ENCODE data around the gene HLA-G.

HLA-G gene

DNA sequence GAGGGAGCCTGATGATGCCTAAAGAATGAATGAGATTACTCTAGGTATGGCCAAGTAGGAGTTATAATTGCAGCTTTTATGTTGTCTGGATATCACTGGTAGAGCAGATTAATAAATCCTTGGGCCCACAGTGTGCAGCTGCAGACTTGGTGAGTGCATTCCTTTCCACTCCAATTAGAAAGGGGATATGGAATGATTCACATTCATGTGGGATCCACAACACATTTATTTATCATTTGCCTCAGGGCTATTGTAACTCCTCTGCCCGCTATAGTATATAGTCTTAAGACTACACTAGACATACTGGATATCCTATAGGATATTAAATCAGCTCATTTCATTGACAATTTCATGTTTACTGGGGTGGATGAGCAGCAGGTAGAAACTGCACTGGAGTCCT is 11.6 kb upstream of the HLA-G start:
- peak; percentile 13 for DNase-seq (ENCODE audit: low spot score)

DNA sequence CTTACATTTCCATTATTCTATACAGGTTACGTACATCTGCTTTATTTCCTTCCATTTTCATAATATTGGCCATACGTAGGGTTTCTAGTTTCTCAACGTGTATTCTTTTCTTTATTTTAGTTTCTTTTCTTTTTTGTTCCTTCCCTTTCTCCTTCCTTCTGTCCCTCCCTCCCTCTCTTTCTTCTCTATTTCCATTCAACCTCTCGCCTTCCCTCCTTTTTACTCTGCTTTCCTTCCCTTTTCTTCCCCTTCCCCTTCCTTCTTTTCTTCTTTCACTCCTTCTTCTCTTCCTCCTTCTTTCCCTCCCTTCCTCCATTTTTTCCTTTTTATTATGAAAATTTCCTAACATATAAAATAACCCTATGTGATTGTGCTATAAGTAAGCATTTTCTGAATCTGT is 8.7 kb upstream of the HLA-G start:
- no peak for DNase-seq (ENCODE audit: low spot score)

DNA sequence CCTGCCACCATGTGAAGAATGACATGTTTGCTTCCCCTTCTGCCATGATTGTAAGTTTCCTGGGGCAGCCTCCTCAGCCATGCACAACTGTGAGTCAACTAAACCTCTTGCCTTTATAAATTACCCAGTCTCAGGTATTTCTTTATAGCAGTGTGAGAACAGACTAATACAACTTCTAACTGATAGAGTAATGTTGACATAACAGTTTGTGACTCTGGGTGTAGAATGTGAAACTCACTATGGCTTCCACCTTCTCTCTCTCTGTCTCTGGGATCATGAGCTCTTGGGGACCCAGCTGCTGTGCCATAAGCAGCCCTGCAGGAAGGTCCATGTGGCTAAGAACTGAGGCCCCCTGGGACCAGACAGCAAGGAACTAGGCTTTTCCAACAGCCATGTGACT is 3.5 kb upstream of the HLA-G start:
- DNase-seq (ENCODE audit: low spot score): no peak

DNA sequence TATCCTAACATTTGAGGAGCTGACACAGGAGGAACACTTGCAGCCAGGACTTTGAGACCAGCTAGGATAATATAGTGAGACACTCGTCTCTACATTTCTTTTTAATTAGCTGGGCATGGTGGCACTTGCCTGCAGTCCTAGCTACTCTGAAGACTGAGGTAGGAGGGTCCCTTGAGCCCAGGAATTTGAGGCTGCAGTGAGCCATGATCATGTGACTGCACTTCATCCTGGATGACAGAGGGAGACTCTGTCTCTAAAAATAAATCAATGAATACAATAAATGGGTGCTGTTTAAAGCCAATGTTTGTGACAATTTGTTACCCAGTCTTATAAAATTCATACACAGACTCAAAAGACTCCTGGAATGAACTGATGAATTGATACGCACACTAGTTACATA is 1.8 kb upstream of the HLA-G start:
- peak; percentile 31 for DNase-seq (ENCODE audit: low spot score)

DNA sequence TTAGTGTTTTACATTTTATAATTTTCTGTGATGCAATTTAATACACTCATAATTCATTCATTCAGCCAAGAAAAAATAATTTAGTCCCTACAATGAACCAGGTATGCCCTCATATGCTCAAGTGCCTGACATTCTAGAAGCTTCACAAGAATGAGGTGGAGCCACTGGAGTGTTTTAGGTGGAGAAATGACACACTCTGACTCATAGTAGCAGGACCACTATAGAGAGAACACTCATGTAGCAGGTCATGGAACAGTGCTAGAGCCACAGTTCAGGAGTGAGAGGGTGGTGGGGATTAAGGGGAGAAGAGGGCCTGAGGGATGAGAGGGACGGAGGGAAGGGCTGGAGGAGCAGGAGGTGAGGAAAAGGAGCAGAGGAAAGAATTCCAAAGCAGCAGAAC is 1.4 kb upstream of the HLA-G start:
- peak; percentile 81 for DNase-seq (ENCODE audit: low spot score)

DNA sequence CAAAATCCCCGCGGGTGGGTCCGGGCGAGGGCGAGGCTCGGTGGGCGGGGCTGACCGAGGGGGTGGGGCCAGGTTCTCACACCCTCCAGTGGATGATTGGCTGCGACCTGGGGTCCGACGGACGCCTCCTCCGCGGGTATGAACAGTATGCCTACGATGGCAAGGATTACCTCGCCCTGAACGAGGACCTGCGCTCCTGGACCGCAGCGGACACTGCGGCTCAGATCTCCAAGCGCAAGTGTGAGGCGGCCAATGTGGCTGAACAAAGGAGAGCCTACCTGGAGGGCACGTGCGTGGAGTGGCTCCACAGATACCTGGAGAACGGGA is 809 bp downstream of the HLA-G start:
- DNase-seq (ENCODE audit: low spot score): no peak

DNA sequence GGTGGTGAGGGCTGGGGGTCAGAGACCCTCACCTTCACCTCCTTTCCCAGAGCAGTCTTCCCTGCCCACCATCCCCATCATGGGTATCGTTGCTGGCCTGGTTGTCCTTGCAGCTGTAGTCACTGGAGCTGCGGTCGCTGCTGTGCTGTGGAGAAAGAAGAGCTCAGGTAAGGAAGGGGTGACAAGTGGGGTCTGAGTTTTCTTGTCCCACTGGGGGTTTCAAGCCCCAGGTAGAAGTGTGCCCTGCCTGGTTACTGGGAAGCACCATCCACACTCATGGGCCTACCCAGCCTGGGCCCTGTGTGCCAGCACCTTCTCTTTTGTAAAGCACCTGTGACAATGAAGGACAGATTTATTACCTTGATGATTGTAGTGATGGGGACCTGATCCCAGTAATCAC is 2.1 kb downstream of the HLA-G start:
- DNase-seq (ENCODE audit: low spot score): no peak

DNA sequence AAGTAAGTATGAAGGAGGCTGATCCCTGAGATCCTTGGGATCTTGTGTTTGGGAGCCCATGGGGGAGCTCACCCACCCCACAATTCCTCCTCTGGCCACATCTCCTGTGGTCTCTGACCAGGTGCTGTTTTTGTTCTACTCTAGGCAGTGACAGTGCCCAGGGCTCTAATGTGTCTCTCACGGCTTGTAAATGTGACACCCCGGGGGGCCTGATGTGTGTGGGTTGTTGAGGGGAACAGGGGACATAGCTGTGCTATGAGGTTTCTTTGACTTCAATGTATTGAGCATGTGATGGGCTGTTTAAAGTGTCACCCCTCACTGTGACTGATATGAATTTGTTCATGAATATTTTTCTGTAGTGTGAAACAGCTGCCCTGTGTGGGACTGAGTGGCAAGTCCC is 2.8 kb downstream of the HLA-G start:
- no peak for DNase-seq (ENCODE audit: low spot score)

DNA sequence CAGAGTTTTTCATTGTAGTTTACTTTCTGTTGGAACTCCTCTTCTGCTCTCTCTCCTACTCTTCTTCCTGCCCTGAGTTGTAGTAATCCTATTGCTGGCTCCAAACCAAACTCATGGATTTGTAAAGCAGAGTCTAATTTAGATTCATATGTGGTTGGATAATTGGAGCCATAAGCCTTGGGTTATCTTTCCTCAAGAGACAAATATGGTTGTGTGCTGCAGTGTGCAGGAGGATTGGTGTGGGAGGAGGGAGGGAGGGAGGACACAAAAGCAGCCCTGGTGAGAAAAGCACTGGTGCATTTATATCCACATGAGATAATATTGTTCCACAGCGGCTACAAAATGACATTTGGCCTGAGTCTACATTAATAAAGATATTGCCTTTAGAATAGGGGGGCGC is 4.2 kb downstream of the HLA-G start:
- no peak for DNase-seq (ENCODE audit: low spot score)

DNA sequence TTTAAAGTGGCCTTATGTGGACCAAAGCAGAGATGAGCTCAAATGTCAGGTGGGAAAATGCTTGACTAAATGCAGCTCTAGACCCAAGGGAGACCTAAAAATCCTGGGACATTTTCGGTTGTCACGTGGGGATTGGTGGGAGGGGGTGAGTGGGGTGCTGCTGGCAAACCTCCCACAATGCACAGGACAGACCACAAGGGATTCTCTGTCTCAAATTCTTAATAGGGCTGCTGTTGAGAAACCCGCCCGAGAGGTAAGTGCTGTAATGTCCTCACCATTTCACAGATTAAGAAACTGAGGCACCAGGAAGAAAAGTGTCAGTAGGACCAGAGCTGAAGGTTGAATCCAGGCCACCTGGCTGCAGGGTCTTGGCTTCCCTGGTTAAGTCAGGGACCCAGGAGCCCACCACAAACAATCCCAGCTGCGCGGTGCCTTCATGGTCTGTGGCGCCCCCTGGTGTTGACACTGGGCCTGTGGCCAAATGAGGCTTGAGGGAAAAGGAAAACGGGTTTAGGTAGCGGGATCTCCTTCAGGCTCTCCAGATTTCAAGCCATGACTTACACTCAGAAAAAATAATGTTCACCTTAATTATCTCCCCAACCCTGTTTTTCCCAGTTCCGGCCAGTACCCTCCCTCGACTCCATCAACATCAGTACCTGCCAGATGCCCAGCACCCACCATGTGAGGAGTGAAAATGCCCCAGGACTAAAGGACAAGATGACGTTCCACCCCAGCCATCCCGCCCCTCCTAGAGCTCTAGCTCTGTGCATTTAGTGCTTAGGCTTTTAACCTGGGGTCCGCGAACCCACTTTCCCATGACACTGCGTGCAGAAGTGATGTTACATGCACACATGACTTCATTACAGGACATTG is 7.2 kb downstream of the HLA-G start:
- peak; percentile 27 for DNase-seq (ENCODE audit: low spot score)

DNA sequence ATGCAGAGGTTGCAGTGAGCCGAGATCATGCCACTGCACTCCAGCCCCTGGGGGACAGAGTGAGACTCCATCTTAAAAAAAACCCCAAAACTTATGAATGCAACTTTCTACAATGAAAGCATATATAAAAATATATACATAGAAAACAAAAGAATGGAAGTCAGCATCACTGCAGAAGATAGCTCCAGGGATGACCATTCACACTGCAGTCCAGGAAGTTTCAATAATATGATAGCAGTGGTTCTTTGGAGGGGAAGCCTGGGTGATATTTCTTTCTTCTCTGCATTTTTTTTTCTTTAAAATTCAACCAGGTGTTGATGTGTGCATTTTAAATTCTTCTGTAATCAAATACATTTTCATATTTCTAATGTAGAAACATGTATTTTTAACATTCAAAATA is 12.3 kb downstream of the HLA-G start:
- no peak for DNase-seq (ENCODE audit: low spot score)

DNA sequence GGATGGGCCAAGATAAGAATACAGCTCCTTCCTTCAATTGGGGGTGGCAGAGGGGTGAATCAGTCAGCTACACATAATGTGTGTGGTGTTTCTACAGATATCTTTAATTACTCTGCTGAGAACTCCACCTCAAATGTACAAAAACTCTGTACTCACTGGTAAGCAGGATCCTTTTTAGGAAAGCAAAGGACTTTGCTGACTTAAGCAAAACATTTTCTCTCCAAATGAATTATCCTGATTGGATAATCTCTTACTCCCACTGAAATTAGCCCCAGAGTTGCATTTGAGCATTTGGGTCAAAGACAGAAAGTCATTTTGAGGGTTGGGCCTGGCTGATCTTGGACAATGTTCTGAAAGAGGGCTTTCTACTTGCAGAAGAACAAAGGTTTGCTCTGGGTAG is 13.4 kb downstream of the HLA-G start:
- DNase-seq (ENCODE audit: low spot score): no peak

DNA sequence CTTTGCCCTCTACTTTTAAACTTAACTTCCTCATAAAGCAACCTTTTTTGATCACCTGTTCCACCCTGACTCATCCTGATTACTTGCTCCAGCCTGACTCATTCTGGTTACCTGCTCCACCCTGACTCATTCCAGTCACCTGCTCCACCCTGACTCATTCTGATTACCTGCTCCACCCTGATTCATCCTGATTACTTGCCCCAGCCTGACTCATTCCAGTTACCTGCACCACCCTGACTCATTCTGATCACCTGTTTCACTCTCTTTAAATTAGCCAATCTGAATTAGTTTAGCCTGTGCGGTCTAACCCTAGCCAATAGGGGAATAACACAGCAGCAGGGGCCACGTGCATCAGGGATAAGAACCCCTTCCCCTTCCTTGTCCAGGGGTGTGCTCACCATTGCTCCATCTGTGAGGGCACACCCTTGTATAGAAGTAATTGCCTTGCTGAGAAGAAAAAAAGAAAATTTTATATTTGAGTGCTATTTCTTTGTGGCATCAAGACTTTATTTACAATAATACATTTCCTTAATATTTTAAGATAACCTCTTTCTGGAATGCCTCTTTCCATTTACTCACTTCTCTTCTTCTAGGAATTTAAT is 17.9 kb downstream of the HLA-G start:
- peak; percentile 94 for DNase-seq (ENCODE audit: low spot score)

DNA sequence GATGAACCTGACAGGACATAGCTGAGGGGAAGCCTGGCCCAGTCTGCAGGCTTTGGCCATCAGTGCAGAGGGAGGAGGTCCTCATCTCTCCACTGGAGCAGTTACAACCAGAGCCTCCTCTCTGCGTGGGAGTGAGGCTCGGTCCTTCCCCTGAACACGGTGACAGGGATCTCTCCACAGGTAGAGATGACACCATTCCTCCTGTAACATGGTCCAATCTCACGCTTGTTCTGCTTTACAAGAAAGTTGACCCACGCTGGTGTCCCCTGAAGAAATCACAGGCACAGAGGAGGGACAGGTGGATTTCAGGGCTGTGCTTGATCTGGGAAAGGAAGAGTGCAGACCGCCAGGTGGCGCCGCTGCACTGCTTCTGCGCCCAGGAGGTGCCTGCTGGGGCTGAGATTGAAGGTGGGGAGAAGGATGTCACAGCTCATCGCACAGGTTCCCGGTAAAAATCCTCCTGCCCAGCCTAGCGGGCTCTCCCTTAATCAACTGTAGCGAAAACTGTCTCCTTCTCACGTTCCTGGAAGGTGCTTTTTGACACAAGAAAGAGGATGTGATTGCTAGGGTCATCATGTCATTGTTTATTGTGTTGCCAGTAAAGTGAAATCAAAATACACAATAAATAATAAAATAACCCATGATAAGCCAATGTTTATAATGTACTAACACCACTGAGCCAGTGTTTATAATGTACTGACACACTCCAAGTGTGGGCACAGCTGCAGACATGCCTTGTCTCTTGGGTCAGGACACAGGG is 20.4 kb downstream of the HLA-G start:
- DNase-seq (ENCODE audit: low spot score): peak; percentile 83

DNA sequence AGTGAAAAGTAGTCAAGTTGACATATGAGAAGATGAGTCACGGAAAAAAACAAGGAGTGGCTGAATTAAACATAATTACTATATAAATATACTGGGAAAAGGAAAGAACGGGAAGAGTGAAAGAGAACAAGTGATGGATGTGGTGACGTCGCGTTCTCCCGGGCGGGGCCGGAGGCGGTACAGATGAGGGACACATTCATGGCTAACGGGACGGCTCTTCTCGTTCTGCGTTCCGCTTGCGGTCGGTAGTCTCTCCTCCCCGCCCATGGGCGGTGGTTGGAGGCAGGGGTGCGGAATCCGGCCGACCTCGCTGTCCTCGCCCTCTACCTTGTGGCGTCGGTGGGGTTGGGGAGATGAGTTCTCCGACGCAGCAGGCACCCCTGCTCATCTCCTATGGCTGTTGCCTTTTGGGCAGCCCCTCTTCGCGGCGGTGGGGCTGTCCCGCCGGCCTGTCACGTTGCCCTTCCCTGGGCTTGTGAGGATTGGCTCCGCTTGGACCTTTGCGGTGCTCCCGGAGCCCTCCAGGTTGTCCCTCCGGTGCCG is 22.5 kb downstream of the HLA-G start:
- DNase-seq (ENCODE audit: low spot score): no peak

DNA sequence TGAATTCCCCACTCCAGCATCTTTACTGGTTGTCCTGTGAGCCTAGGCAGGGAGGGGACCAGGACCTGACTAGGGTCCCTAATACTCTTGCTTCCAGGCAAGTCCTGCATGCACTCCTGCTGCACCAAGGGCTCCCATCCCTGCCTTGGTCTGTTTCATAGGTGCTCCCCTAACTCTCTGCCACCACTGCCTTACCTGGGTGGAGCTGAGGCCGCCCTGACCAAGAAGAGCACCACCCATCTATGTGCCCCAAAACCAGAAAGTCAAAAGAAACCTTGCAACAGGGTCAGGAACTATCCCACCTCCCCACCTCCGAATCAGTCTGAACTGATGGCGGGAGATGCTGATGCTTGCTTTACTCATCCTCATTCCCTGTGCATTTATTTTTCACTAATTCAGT is 23.6 kb downstream of the HLA-G start:
- no peak for DNase-seq (ENCODE audit: low spot score)

DNA sequence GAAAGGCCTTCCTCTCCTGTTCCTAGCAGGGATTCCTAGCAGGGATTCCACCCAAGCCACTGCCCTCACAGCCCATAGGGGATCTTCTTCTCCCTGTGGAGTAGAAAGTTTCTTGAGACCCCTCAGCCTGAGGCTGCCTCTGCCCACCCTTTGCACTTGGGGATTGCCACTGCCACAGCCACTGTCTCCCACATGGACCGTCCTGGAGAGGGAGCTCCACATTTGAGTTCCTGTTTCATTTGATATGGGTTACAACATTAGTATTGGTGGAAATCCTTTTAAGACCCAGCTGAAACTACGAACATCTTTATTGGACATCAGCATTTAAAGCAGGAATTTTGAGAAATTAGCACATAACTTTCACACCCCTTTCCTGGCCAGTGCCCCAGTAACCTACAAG is 25.6 kb downstream of the HLA-G start:
- DNase-seq (ENCODE audit: low spot score): no peak

DNA sequence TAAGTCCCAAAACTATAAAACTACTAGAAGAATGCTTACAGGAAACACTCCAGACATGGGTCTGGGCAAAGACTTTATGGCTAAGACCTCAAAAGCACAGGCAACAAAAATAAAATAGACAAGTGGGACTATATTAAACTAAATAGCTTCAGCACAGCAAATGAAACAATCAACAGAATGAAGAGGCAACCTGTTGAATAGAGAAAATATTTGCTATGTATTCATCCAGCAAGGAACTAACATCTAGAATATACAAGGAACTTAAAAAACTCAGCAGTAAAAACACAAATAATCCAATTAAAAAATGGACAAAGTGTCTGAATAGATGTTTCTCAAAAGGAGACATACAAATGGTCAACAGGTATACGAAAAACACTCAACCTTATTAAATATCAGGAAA is 30.4 kb downstream of the HLA-G start:
- no peak for DNase-seq (ENCODE audit: low spot score)

DNA sequence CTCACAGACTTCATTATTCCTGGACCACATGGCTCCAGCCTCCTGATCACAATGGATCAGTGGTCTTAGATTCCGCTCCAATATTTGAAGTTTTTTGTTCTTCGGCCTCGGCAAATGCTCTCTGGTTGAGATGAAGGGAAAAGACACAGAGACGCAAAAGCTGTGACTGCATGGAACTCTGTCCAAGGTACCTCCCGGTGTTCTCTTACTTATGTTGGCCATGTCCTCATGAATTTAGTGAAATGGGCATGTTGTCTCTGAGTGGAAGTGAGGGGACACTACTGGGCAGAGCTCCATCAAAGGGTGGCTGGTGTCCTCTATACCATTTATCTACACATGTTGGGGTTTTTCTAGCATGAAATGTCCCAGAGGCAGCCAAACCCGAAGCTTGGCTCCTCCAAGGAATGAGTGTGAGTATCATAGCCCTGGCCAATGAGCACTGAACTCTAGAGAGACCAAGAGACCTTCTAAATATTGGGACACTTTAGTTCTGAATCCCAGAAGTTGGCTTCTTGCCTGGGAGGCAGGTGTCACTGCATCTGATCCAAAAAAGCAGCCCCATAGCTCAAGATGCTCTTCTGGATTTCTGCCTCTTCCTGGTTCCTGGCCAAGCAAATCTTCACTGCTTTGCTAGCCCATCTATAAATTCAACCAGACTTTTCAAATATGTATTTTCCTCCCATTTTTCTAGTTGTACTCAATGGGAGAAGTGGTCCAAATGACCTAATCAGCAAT is 34.1 kb downstream of the HLA-G start:
- no peak for DNase-seq (ENCODE audit: low spot score)

DNA sequence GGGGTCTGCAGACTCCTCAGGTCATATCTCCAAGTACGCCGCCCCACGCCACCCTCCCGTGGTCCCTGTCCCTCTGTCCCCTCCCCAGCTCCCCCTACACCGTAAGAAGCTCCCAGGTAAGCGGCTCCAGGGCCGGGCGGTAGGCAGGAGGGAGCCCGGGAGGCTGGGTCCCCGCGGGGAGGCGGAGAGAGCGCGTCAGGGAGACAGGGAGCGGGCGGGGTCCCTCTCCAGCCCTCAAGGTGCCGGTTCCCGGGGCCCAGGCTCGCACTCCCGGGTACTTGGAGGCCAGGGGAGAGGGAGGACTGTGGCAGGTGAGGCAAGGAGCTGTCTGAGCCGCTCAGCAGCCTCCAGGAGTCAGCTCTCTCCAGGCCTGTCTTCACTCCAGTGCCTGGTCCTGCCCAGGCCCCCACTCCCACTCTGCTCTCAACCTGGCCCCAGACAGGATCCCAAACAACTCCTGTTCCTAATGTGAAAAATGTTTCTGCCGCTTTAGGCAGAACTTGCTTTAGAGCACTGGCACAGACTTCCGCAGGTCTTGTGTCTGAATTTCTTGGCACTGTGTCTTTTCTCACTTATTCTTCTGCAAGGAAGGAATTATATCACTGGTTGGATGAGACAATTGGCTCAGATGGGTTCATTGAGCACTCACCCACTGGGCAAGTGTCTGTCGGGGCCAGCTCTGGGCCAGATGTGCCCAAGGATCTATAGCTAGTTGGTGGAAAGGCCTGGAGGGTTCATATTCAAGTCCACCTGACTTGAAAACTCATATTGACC is 36.6 kb downstream of the HLA-G start:
- DNase-seq (ENCODE audit: low spot score): peak; percentile 45

DNA sequence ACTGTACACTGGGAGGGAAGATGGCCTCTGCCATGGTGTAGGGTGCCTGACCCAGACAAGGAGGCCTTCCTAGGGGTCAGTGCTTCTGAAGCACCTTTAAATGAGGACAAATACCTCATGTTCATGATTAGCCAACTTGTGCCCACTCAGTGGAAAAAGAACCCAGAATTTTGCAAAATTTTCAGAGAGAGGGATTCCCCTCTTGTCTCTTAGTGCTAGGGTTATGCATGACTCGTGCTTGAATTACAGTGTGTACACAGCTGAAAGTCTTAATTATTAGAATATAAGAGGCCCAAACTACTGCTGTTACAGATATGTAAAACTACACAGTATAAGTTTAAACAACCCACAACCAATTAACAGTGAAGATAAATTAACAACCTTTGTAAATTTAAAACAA is 38.0 kb downstream of the HLA-G start:
- no peak for DNase-seq (ENCODE audit: low spot score)

DNA sequence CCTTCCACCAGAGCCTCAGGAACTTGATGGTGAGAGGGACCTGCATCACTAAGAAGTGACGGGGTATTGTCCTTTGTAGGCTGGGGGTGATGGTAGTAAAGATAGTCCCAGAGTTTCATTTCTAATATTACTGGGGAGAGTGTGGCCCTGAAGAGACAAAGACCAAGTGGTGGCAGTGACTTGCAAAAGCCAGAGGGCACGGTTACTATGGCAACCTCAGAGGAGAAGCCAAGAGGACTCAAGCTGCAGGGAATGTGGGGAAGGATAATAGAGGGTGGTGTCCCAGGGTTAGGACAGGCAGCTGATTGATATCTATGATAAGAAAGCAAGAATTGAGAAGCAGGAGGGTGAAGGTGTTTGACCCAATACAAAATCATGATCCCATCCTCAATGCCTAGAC is 42.5 kb downstream of the HLA-G start:
- no peak for DNase-seq (ENCODE audit: low spot score)
